Measurements from ENCODE around the gene MS4A2.
"Not testable (repeated sequence)": the region's sequence is repeated elsewhere in the genome, so short reads cannot be mapped to it uniquely, and the experiment has no call there.

DNA sequence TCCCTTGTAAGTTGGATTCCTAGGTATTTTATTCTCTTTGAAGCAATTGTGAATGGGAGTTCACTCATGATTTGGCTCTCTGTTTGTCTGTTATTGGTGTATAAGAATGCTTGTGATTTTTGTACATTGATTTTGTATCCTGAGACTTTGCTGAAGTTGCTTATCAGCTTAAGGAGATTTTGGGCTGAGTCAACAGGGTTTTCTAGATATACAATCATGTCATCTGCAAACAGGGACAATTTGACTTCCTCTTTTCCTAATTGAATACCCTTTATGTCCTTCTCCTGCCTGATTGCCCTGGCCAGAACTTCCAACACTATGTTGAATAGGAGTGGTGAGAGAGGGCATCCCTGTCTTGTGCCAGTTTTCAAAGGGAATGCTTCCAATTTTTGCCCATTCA, 38.0 kb upstream of the MS4A2 start:
- TF ChIP-seq, protein P1, sequence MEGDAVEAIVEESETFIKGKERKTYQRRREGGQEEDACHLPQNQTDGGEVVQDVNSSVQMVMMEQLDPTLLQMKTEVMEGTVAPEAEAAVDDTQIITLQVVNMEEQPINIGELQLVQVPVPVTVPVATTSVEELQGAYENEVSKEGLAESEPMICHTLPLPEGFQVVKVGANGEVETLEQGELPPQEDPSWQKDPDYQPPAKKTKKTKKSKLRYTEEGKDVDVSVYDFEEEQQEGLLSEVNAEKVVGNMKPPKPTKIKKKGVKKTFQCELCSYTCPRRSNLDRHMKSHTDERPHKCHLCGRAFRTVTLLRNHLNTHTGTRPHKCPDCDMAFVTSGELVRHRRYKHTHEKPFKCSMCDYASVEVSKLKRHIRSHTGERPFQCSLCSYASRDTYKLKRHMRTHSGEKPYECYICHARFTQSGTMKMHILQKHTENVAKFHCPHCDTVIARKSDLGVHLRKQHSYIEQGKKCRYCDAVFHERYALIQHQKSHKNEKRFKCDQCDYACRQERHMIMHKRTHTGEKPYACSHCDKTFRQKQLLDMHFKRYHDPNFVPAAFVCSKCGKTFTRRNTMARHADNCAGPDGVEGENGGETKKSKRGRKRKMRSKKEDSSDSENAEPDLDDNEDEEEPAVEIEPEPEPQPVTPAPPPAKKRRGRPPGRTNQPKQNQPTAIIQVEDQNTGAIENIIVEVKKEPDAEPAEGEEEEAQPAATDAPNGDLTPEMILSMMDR (IDR thresholded peaks at IDR 0.05), result not testable (repeated sequence)
- not testable (repeated sequence) for TF ChIP-seq POLR2A (IDR thresholded peaks at IDR 0.05)
